ACC112 (cell line): ENCODE results near the gene BRF1.

Source experiments
- H2AFZ ChIP-seq: fragments of 200-600 bp; sonication (generic); one replicate; pipeline ENCODE4 v1.6.0; 2017; ENCODE audit warnings: antibody characterized with exemption, low read length; ENCODE audit not compliant: unreplicated experiment
- H3K27ac ChIP-seq: fragments of 200-600 bp; sonication (generic); 2 replicates; pipeline ENCODE4 v1.5.1; 2014; ENCODE audit warnings: low read depth, mild to moderate bottlenecking, antibody characterized with exemption, low read length, moderate library complexity
- H3K27me3 ChIP-seq: fragments of 200-600 bp; sonication (generic); 2 replicates; pipeline ENCODE4 v1.6.1; 2014; ENCODE audit warnings: mild to moderate bottlenecking, antibody characterized with exemption, low read length, moderate library complexity, mixed read lengths; ENCODE audit not compliant: insufficient read depth
- H3K36me3 ChIP-seq: fragments of 200-600 bp; sonication (generic); 2 replicates; pipeline ENCODE4 v1.6.1; 2016; ENCODE audit warnings: mild to moderate bottlenecking, antibody characterized with exemption, low read length, moderate library complexity, mixed read lengths; ENCODE audit not compliant: insufficient read depth
- H3K4me1 ChIP-seq: fragments of 200-600 bp; sonication (generic); one replicate; pipeline ENCODE4 v1.6.1; 2016; ENCODE audit warnings: low read length, mixed read lengths; ENCODE audit not compliant: insufficient read depth, unreplicated experiment, control insufficient read depth
- H3K4me3 ChIP-seq: fragments of 200-600 bp; sonication (generic); 2 replicates; pipeline ENCODE4 v1.5.1; 2014; ENCODE audit warnings: mild to moderate bottlenecking, low read depth, low read length
- H3K79me2 ChIP-seq: fragments of 200-600 bp; sonication (generic); one replicate; pipeline ENCODE4 v1.6.0; 2016; ENCODE audit warnings: low read length; ENCODE audit not compliant: control insufficient read depth, unreplicated experiment, insufficient read depth

The BRF1 gene

DNA sequence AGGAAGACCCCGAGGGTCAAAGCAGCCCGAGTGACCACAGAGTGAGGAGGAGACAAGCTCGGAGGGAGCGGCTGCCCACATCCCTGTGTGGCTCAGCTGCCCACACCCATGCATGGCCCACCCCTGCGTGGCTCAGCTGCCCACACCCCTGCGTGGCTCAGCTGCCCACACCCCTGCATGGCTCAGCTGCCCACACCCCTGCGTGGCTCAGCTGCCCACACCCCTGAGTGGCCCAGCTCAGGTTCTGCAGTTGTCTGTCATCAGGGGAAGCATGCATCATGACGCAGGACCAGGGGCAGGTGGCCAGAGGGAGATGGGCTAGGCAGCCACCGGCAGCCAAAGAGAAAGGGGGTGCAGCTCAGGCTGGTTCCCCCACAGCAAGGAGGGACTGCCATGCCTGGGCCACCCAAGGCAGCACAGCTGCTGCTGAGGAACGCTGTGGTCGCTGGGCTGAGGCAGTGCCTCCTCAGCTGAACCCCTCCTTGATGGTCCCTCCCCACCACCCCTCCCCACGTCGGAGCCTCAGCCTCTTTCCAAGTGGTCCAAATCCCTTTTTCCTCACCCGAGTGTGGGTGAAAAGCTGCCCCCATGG, 86.4 kb downstream of the BRF1 start:
- no peaks in the 10 kb centered on the region for H3K4me1 ChIP-seq

DNA sequence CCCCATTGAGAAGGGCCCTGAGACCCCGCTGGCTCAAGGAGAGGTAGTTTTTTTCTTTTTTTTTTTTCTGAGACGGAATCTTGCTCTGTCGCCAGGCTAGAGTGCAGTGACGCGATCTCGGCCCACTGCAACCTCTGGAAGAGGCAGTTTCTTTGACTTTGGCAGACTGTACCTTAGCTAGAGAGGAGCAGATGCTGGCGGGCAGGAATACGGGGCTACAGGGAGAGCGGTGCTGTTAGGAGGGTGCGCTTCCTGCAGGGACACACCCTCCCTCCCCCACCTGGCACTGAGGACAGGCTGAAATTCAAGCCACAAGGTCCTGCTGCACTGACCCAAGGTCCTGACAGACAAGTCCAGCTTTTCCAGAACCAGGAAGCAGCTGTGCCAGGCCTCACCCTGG, 87.4 kb downstream of the BRF1 start:
- Histone ChIP-seq H3K27ac (no peak overlapping the region), H3K4me3 (no peak overlapping the region), H3K27me3 (no peaks in the 10 kb centered on the region), H3K79me2 (no peaks in the 10 kb centered on the region), H3K4me1 (no peaks in the 10 kb centered on the region), H3K36me3 (no peaks in the 10 kb centered on the region), H2AFZ (no peak overlapping the region)

More for the DNA sequence above, 86.4 kb downstream of the BRF1 start:
- Histone ChIP-seq H3K79me2 (no peaks in the 10 kb centered on the region), H2AFZ (no peak overlapping the region), H3K4me3 (no peak overlapping the region), H3K27ac (no peak overlapping the region), H3K27me3 (no peaks in the 10 kb centered on the region), H3K36me3 (no peaks in the 10 kb centered on the region)

DNA sequence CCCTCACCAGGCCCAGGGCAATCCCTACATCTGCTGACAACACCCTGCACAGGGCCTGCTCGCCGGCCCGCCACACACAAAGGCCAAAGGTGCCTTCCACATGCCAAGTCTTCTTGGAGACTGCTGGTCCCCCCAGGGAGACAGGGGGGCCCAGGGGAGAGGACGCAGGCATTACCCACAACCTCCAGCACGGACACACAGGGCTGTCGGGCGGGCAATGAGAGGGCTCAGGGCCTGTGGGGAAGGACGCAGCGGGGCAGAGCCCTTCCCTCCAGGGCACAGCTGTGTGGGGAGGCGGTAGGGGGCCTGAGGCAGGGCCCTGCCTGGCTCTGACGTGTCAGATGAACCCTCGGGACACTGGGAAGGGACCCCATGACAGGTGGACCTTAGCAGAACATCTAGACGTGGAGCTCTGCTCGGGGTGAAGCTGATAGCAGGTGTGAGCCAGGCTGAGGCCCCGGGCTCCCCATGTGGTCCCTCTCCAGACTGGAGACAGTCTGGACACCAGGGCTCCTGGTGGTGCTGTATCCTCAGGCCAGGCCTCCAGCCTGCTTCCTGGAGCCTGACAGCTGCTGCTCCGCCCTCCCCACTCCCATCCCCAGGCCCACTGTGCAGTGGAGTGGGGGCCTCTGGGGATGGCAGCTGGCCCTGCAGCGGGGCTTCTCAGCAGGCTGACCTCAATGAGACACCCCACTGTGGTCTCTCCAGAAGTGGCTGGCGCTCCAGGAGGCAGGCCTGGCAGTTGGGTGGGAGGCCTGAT, 88.1 kb downstream of the BRF1 start:
- no peaks in the 10 kb centered on the region for H3K27me3 ChIP-seq
- no peaks in the 10 kb centered on the region for H3K4me1 ChIP-seq
- H3K79me2 ChIP-seq, result no peaks in the 10 kb centered on the region
- H3K4me3 ChIP-seq, result no peak overlapping the region
- H3K27ac ChIP-seq, result no peak overlapping the region
- no peaks in the 10 kb centered on the region for H3K36me3 ChIP-seq
- H2AFZ ChIP-seq, result no peak overlapping the region

DNA sequence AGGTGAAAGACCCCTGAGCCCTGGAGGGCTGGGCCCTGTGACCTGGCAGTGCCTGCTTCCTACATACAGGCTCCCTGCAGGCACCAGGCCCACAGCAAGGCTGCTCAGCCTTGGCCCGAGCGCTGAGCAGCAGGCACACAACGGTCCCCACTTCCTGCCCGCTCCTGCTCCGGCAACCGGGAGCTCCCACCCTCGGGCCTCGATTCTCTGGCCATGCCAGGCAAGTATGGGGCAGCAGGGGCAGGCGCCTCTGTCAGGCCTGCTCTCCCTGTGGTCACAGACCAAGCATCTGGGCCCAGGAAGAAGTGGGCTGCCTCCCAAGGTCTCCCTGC, 89.1 kb downstream of the BRF1 start:
- Histone ChIP-seq H3K4me1 (no peaks in the 10 kb centered on the region), H2AFZ (no peak overlapping the region), H3K4me3 (no peak overlapping the region), H3K36me3 (no peaks in the 10 kb centered on the region), H3K27me3 (no peaks in the 10 kb centered on the region), H3K79me2 (no peaks in the 10 kb centered on the region), H3K27ac (no peak overlapping the region)

DNA sequence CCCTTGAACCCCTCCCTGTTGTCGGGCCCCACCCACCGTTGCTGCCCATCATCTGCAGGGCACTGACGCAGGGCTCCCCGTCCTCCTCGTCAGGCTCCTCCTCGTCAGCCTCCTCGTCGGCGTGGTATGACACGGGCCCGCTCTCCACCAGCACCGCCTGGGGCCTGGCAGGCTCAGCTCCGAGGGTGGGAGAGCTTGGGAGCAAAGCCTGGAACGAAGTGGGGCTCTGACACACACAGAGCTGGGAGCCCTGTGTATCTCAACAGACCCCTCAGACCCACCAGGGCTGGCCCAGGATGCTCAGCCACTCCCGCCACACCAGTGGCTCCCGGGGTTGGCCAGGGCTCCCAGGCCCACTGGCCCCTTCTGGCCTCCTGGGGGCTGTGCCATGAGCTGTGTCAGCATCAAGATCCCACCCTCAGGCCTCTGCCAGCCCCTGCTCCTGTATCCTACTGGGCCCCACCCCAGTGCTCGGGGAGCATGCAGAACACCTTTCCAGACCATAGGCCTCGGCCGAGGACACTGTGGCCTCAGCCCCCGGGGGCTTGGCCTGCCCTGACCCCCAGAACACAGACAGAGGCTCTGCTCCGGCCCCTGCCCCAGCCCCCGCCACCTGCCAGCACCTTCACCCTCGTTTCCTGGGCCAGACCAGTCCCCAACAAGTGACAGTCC, 89.6 kb downstream of the BRF1 start:
- Histone ChIP-seq H3K4me3 (no peak overlapping the region), H2AFZ (no peak overlapping the region), H3K4me1 (no peaks in the 10 kb centered on the region), H3K27me3 (no peaks in the 10 kb centered on the region), H3K36me3 (no peaks in the 10 kb centered on the region), H3K79me2 (no peaks in the 10 kb centered on the region), H3K27ac (no peak overlapping the region)

DNA sequence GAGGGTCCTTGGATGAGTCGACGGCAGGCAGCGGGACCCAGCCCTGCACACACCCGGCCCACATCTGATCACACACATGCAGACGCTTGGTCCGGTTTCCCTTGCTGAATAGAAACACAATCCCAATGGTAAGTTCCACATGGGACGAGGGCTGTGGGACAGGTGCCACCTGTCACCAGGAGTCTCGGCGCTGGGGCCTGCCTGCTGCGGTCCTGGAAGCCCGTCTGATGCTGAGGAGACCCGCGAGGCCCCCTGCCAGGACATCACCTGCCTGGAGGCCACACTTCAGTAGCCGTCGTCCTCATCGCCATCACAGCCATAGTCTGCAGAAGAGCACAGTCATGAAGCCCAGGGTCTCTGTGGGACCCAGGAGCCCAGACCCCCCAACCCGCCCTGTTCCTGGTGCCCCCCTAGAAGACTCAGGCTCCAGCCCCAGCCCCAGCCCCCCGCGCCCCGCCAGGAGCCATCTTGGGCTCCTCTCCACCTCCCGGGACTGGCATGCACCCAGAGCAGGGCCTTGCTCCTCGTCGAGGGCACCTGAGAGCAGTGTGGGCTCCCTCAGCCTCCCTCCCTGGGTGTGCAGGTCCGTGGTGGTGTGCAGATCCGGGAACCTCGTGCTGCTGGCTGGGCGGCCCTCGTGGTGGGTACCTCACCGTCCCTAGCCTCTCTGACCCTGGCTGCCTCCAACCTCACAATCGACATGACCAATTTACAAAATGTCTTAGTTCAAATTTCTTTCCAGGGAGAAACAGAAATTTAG, 90.4 kb downstream of the BRF1 start:
- H3K4me1 ChIP-seq, result peaks cover 7% of the 10 kb centered on the region
- no peaks in the 10 kb centered on the region for H3K27me3 ChIP-seq
- H2AFZ ChIP-seq, result no peak overlapping the region
- H3K27ac ChIP-seq, result no peak overlapping the region
- no peaks in the 10 kb centered on the region for H3K36me3 ChIP-seq
- H3K4me3 ChIP-seq, result no peak overlapping the region
- H3K79me2 ChIP-seq, result no peaks in the 10 kb centered on the region

DNA sequence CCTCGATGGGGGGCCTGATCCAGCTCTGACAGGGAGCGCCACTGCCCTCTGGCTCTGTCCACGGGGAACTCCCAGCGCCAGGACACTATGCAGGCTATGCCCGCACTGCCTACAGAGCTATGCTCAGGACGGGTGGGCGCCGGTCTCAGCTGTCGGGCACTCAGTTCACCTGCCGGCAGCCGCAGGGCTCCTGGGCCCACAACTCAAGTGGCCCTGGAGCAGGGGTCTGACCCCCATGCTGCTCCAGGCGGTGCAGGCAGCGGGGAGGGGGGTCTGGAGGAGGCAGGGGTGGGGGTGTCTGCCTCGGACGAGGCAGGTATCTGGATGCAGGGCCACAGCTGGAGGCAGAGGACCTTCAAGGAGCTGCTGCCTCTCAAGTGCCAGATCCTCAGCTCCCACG, 91.2 kb downstream of the BRF1 start:
- no peaks in the 10 kb centered on the region for H3K27me3 ChIP-seq
- peaks cover 12% of the 10 kb centered on the region for H3K4me1 ChIP-seq
- H3K27ac ChIP-seq, result no peak overlapping the region
- H3K79me2 ChIP-seq, result no peaks in the 10 kb centered on the region
- H3K4me3 ChIP-seq, result no peak overlapping the region
- no peaks in the 10 kb centered on the region for H3K36me3 ChIP-seq
- no peak overlapping the region for H2AFZ ChIP-seq

DNA sequence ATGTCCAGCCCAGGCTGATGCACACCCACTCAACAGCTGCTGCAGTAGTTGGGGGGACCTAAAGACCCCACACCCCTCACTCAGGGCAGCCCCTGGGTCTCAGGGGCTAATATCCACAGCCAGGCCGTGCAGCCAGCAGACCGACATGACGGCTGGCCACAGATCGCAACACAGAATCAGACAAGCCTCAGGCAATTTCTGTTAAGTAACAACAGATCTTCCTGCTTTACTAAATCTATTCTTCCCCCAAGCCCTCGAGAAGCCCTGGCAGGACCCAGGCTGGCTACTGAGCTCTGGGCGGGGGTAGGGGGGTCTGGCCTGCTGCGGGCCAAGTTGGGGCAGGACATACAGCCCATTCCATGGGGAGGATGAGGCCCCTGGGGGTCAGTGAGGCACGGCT, 91.7 kb downstream of the BRF1 start:
- no peak overlapping the region for H3K27ac ChIP-seq
- no peaks in the 10 kb centered on the region for H3K36me3 ChIP-seq
- H3K4me1 ChIP-seq, result peaks cover 18% of the 10 kb centered on the region

DNA sequence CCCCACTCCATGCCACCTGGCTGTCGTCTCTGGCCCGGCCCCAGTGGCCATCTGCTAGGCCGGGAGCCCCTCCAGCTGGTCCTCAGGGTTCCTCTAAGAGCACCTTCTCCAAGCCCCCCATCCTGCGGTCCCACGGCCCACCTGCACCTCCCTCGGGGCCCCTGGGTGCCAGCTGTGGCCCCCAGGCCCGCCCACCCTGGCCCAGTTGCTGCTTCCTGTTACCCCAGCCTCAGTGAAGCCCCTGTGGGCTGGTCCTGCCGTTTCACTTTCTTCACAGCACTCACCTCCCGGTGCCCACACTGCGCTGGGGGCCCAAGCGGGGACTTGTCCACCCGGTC, 92.1 kb downstream of the BRF1 start:
- H3K36me3 ChIP-seq, result no peaks in the 10 kb centered on the region
- H3K27ac ChIP-seq, result no peak overlapping the region
- H3K4me3 ChIP-seq, result no peak overlapping the region
- H3K79me2 ChIP-seq, result no peaks in the 10 kb centered on the region
- no peak overlapping the region for H2AFZ ChIP-seq
- peaks cover 18% of the 10 kb centered on the region for H3K4me1 ChIP-seq
- H3K27me3 ChIP-seq, result no peaks in the 10 kb centered on the region

More for the DNA sequence above, 91.7 kb downstream of the BRF1 start:
- no peak overlapping the region for H2AFZ ChIP-seq
- no peaks in the 10 kb centered on the region for H3K27me3 ChIP-seq
- no peak overlapping the region for H3K4me3 ChIP-seq
- H3K79me2 ChIP-seq, result no peaks in the 10 kb centered on the region

DNA sequence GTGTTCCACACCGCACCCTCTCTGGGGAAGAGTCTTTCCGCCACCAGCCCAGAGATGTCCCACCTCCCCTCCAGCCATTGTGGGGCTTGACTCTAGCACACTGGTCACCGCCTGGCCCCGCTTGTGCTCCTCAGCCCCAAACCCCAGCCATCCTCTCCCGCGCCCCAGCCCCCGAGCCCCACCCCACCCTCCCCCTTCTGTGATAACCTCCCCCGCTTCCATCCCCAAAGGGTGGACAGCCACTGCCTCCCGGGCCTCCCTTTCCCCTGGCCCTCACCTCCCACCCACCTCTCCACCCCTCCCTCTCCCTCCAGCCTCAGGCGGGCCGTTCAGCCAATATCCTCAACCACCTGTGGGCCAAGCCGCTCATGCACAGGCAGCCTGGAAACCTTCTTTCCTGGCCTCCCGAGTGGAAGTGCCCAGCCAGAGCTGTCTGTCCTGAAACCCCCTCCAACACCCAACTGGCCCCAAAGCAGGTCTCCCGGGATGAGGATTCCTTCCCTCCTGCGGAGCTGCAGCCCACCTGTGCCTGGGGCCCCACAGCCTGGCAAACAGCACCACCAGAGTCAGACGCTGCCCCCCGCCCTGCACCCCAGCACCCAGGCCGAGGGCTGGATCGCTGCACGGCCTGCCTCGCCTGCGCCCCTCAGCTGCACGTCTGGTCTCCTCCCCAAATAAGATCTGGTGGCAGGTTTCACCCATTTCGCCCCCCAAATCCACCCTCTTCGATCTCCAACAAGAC, 92.6 kb downstream of the BRF1 start:
- Histone ChIP-seq H3K27me3 (no peaks in the 10 kb centered on the region), H3K79me2 (no peaks in the 10 kb centered on the region), H3K4me3 (no peak overlapping the region), H2AFZ (no peak overlapping the region), H3K27ac (no peak overlapping the region), H3K36me3 (no peaks in the 10 kb centered on the region), H3K4me1 (peaks cover 19% of the 10 kb centered on the region)
